HEK293 (cell line): Measurements from ENCODE around the gene SLC25A26.

Experiments
- KLF16 ChIP-seq: fragments of 450-650 bp; formaldehyde crosslinking; IDR thresholded peaks from 2 replicates; pipeline ENCODE4 v1.5.1; 2017; ENCODE audit warnings: missing biosample characterization, missing genetic modification characterization
- PBX3 ChIP-seq: sonication (generic); formaldehyde crosslinking; IDR thresholded peaks from 2 replicates; pipeline ENCODE4 v1.8.1; 2022; ENCODE audit warnings: mild to moderate bottlenecking, moderate library complexity, missing genetic modification reagents
- SETDB1 ChIP-seq: IDR thresholded peaks from one replicate; pipeline ENCODE4 v1.6.1; 2017; ENCODE audit warnings: mild to moderate bottlenecking, low read length, moderate library complexity, mixed read lengths; ENCODE audit not compliant: insufficient read length
- SP2 ChIP-seq: fragments of 450-650 bp; formaldehyde crosslinking; IDR thresholded peaks from 2 replicates; pipeline ENCODE4 v1.5.1; 2016; ENCODE audit warnings: missing biosample characterization, missing genetic modification characterization
- TRIM28 ChIP-seq: IDR thresholded peaks from 2 replicates; pipeline ENCODE4 v1.6.1; 2011; ENCODE audit warnings: low read length, control low read depth, borderline replicate concordance
- YY2 ChIP-seq: fragments of 450-650 bp; formaldehyde crosslinking; IDR thresholded peaks from 2 replicates; pipeline ENCODE4 v1.5.1; 2016; ENCODE audit warnings: missing biosample characterization, missing genetic modification characterization
- ZBTB17 ChIP-seq: fragments of 450-650 bp; formaldehyde crosslinking; IDR thresholded peaks from 2 replicates; pipeline ENCODE4 v1.5.1; 2016; ENCODE audit warnings: missing biosample characterization, missing genetic modification characterization
- ZBTB21 ChIP-seq: fragments of 450-650 bp; formaldehyde crosslinking; IDR thresholded peaks from 2 replicates; pipeline ENCODE4 v1.5.1; 2017; ENCODE audit warnings: missing biosample characterization, missing genetic modification characterization
- ZBTB44 ChIP-seq: fragments of 450-650 bp; IDR thresholded peaks from 2 replicates; pipeline ENCODE4 v1.5.1; 2018; ENCODE audit warnings: missing biosample characterization, mild to moderate bottlenecking, missing genetic modification characterization
- ZBTB48 ChIP-seq: fragments of 450-650 bp; formaldehyde crosslinking; IDR thresholded peaks from 2 replicates; pipeline ENCODE4 v1.5.1; 2016; ENCODE audit warnings: missing biosample characterization, missing genetic modification characterization
- ZBTB6 ChIP-seq: fragments of 450-650 bp; formaldehyde crosslinking; IDR thresholded peaks from 2 replicates; pipeline ENCODE4 v1.5.1; 2017; ENCODE audit warnings: missing biosample characterization, missing genetic modification characterization
- ZNF146 ChIP-seq: fragments of 450-650 bp; formaldehyde crosslinking; IDR thresholded peaks from 2 replicates; pipeline ENCODE4 v1.5.1; 2016; ENCODE audit warnings: missing biosample characterization, missing genetic modification characterization
- ZNF155 ChIP-seq: fragments of 450-650 bp; formaldehyde crosslinking; IDR thresholded peaks from 2 replicates; pipeline ENCODE4 v1.5.1; 2016; ENCODE audit warnings: missing biosample characterization, missing genetic modification characterization
- ZNF157 ChIP-seq: fragments of 450-650 bp; formaldehyde crosslinking; IDR thresholded peaks from 2 replicates; pipeline ENCODE4 v1.5.1; 2016; ENCODE audit warnings: missing biosample characterization, missing genetic modification characterization
- ZNF529 ChIP-seq: fragments of 450-650 bp; formaldehyde crosslinking; IDR thresholded peaks from 2 replicates; pipeline ENCODE4 v1.5.1; 2017; ENCODE audit warnings: missing genetic modification characterization, missing biosample characterization; ENCODE audit not compliant: insufficient replicate concordance
- ZNF530 ChIP-seq: fragments of 450-650 bp; formaldehyde crosslinking; IDR thresholded peaks from 2 replicates; pipeline ENCODE4 v1.5.1; 2016; ENCODE audit warnings: low read depth, missing biosample characterization, missing genetic modification characterization
- ZNF639 ChIP-seq: fragments of 450-650 bp; formaldehyde crosslinking; IDR thresholded peaks from 2 replicates; pipeline ENCODE4 v1.5.1; 2016; ENCODE audit warnings: missing biosample characterization, missing genetic modification characterization
- ZNF692 ChIP-seq: fragments of 450-650 bp; formaldehyde crosslinking; IDR thresholded peaks from 2 replicates; pipeline ENCODE4 v1.5.1; 2016; ENCODE audit warnings: missing biosample characterization, missing genetic modification characterization
- ZNF707 ChIP-seq: fragments of 450-650 bp; formaldehyde crosslinking; IDR thresholded peaks from 2 replicates; pipeline ENCODE4 v1.5.1; 2016; ENCODE audit warnings: missing biosample characterization, missing genetic modification characterization
- ZNF792 ChIP-seq: fragments of 450-650 bp; formaldehyde crosslinking; IDR thresholded peaks from 2 replicates; pipeline ENCODE4 v1.5.1; 2016; ENCODE audit warnings: missing biosample characterization, missing genetic modification characterization
- ZSCAN23 ChIP-seq: fragments of 450-650 bp; formaldehyde crosslinking; IDR thresholded peaks from 2 replicates; pipeline ENCODE4 v1.5.1; 2016; ENCODE audit warnings: missing biosample characterization, missing genetic modification characterization
- TF ChIP-seq, protein P1 (sequence below): fragments of 450-650 bp; formaldehyde crosslinking; IDR thresholded peaks from 2 replicates; pipeline ENCODE4 v1.5.1; 2016; ENCODE audit warnings: missing biosample characterization, missing genetic modification characterization, borderline replicate concordance
- TF ChIP-seq, protein P2 (sequence below): fragments of 450-650 bp; formaldehyde crosslinking; IDR thresholded peaks from 2 replicates; pipeline ENCODE4 v1.5.1; 2016; ENCODE audit warnings: missing biosample characterization, missing genetic modification characterization

The SLC25A26 gene

GRCh38 chr3:66220602-66221377 lies at the start of gene SLC25A26 (continued):
- TF ChIP-seq, protein P1, sequence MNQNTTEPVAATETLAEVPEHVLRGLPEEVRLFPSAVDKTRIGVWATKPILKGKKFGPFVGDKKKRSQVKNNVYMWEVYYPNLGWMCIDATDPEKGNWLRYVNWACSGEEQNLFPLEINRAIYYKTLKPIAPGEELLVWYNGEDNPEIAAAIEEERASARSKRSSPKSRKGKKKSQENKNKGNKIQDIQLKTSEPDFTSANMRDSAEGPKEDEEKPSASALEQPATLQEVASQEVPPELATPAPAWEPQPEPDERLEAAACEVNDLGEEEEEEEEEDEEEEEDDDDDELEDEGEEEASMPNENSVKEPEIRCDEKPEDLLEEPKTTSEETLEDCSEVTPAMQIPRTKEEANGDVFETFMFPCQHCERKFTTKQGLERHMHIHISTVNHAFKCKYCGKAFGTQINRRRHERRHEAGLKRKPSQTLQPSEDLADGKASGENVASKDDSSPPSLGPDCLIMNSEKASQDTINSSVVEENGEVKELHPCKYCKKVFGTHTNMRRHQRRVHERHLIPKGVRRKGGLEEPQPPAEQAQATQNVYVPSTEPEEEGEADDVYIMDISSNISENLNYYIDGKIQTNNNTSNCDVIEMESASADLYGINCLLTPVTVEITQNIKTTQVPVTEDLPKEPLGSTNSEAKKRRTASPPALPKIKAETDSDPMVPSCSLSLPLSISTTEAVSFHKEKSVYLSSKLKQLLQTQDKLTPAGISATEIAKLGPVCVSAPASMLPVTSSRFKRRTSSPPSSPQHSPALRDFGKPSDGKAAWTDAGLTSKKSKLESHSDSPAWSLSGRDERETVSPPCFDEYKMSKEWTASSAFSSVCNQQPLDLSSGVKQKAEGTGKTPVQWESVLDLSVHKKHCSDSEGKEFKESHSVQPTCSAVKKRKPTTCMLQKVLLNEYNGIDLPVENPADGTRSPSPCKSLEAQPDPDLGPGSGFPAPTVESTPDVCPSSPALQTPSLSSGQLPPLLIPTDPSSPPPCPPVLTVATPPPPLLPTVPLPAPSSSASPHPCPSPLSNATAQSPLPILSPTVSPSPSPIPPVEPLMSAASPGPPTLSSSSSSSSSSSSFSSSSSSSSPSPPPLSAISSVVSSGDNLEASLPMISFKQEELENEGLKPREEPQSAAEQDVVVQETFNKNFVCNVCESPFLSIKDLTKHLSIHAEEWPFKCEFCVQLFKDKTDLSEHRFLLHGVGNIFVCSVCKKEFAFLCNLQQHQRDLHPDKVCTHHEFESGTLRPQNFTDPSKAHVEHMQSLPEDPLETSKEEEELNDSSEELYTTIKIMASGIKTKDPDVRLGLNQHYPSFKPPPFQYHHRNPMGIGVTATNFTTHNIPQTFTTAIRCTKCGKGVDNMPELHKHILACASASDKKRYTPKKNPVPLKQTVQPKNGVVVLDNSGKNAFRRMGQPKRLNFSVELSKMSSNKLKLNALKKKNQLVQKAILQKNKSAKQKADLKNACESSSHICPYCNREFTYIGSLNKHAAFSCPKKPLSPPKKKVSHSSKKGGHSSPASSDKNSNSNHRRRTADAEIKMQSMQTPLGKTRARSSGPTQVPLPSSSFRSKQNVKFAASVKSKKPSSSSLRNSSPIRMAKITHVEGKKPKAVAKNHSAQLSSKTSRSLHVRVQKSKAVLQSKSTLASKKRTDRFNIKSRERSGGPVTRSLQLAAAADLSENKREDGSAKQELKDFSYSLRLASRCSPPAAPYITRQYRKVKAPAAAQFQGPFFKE (tag by site-specific recombination): no peak
- no peak for TF ChIP-seq ZBTB48 (tag by site-specific recombination)
- TF ChIP-seq, protein P2, sequence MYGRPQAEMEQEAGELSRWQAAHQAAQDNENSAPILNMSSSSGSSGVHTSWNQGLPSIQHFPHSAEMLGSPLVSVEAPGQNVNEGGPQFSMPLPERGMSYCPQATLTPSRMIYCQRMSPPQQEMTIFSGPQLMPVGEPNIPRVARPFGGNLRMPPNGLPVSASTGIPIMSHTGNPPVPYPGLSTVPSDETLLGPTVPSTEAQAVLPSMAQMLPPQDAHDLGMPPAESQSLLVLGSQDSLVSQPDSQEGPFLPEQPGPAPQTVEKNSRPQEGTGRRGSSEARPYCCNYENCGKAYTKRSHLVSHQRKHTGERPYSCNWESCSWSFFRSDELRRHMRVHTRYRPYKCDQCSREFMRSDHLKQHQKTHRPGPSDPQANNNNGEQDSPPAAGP (tag by site-specific recombination): no peak; the same call in 1 of the 2 replicates
- peak; percentile 82 for TF ChIP-seq ZBTB21 (tag by site-specific recombination)
- no peak for TF ChIP-seq SETDB1
- TF ChIP-seq ZNF530 (tag by site-specific recombination): no peak
- TF ChIP-seq ZNF157: no peak
- TF ChIP-seq ZNF692: no peak; the same call in 1 of the 2 replicates
- no peak for TF ChIP-seq ZNF146
- 0 out of 2 replicates have a peak, but pooled peaks have one; percentile 24 for TF ChIP-seq PBX3 (CRISPR knock-in tag)
- TF ChIP-seq SP2 (tag by site-specific recombination): peak; percentile 84
- no peak for TF ChIP-seq ZNF707
- peak; percentile 84 for TF ChIP-seq KLF16 (tag by site-specific recombination)
- TF ChIP-seq ZBTB6 (tag by site-specific recombination): no peak
- peak; percentile 48; the same call in 1 of the 2 replicates for TF ChIP-seq ZBTB44
- no peak for TF ChIP-seq ZSCAN23 (tag by site-specific recombination)
- TF ChIP-seq YY2: peak; percentile 90
- TF ChIP-seq ZNF529 (tag by site-specific recombination): no peak
- TF ChIP-seq ZNF639 (tag by site-specific recombination): 0 out of 2 replicates have a peak, but pooled peaks have one; percentile 51
- peak; percentile 82 for TF ChIP-seq ZBTB17 (tag by site-specific recombination)
- TF ChIP-seq ZNF792 (tag by site-specific recombination): no peak
- no peak for TF ChIP-seq TRIM28
- no peak for TF ChIP-seq ZNF155 (tag by site-specific recombination)
